ENCODE measurements around the gene AMN. TPM values are rescaled to one million over a fixed set of nuclear protein-coding genes. Genes with fewer than 3 reads are reported as not detected.

Gene AMN
- polyA plus RNA-seq, 3 donors = 0.09 TPM; not detected in 2

GRCh38 chr14:102951799-102952198 lies 29.3 kb downstream of the AMN start:
- Mint-ChIP-seq H3K27me3 (ENCODE audit: low read depth in 3 of 3) (no peaks in the 10 kb centered on the region), H3K36me3 (peaks cover 57 to 78% of the 10 kb centered on the region in 2 donors), H3K4me3 (no peak overlapping the region), H3K27ac (no peak overlapping the region), H3K9me3 (peaks cover 0 to 2% (median 0%) of the 10 kb centered on the region in 7 donors), H3K4me1 (peaks cover 13% of the 10 kb centered on the region)
- H3K9me3 ChIP-seq (replicated peaks in 1 of 2; ENCODE audit: control insufficient read depth in 1 of 2, insufficient read depth in 1 of 2, low read length in 2 of 2) = no peaks in the 10 kb centered on the region
- no peak for TF ChIP-seq CTCF (IDR thresholded peaks at IDR 0.05)
- WGBS (ENCODE audit: insufficient coverage) = 95% methylated on average over 4 of the region's 8 CpGs
- H3K27ac ChIP-seq (ENCODE audit: low read depth in 1 of 2, low read length in 2 of 2) = no peak overlapping the region
- H3K9ac ChIP-seq (ENCODE audit: insufficient read depth, low read length, poor library complexity, severe bottlenecking) = no peak overlapping the region
- DNase-seq = no peak
- intact Hi-C loops (cut with micrococcal nuclease) = no loop called here
- no peaks in the 10 kb centered on the region for H3K27me3 ChIP-seq (ENCODE audit: control insufficient read depth in 2 of 2, insufficient read depth in 2 of 2, low read length in 2 of 2)
- no peak overlapping the region for H3K4me3 ChIP-seq (replicated peaks in 1 of 3; ENCODE audit: low read depth in 2 of 3, low read length in 3 of 3)
- H3K4me1 ChIP-seq (ENCODE audit: control insufficient read depth in 1 of 2, insufficient read depth in 2 of 2, low read length in 2 of 2) = peaks cover 11 to 12% of the 10 kb centered on the region in 2 donors
- H3K79me2 ChIP-seq (ENCODE audit: insufficient read depth, low read length) = no peaks in the 10 kb centered on the region
- no peak overlapping the region for H3K4me2 ChIP-seq (replicated peaks; ENCODE audit: extremely low read depth, low read length, poor library complexity, severe bottlenecking)
- H2AFZ ChIP-seq (ENCODE audit: insufficient read depth, low read depth, low read length, poor library complexity, severe bottlenecking) = no peak overlapping the region
- H4K20me1 ChIP-seq (ENCODE audit: insufficient read depth, low read length) = no peaks in the 10 kb centered on the region
- H3K36me3 ChIP-seq (replicated peaks in 1 of 2; ENCODE audit: control insufficient read depth in 1 of 2, insufficient read depth in 2 of 2, low read length in 2 of 2) = peaks cover 10 to 61% of the 10 kb centered on the region in 2 donors

DNA sequence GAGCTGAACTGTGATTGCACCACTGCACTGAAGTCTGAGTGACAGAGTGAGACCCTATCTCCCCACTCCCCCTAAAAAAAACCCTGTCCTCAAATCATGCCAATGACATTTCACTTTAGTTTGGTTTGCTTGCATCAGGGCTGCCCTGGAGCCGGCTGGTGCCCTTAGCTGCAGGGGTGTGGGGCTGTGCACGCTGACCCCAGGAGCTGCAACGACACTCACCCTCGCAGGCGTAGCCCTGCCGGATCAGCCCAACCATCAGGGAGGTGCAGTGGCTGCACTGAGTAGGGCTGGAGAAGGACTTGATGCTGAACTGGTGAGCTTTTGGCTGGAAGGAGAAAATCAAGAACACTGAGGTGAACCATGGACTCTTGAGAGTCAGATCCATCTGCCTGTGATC lies 29.8 kb downstream of the AMN start:
- Histone ChIP-seq H3K9me3 (replicated peaks in 1 of 2; ENCODE audit: control insufficient read depth in 1 of 2, insufficient read depth in 1 of 2, low read length in 2 of 2) (no peaks in the 10 kb centered on the region), H3K27ac (ENCODE audit: low read depth in 1 of 2, low read length in 2 of 2) (no peak overlapping the region), H3K4me1 (ENCODE audit: control insufficient read depth in 1 of 2, insufficient read depth in 2 of 2, low read length in 2 of 2) (peaks cover 11 to 12% of the 10 kb centered on the region in 2 donors), H3K4me3 (replicated peaks in 1 of 3; ENCODE audit: low read depth in 2 of 3, low read length in 3 of 3) (no peak overlapping the region), H2AFZ (ENCODE audit: insufficient read depth, low read depth, low read length, poor library complexity, severe bottlenecking) (no peak overlapping the region), H3K4me2 (replicated peaks; ENCODE audit: extremely low read depth, low read length, poor library complexity, severe bottlenecking) (no peak overlapping the region), H4K20me1 (ENCODE audit: insufficient read depth, low read length) (no peaks in the 10 kb centered on the region), H3K27me3 (ENCODE audit: control insufficient read depth in 2 of 2, insufficient read depth in 2 of 2, low read length in 2 of 2) (no peaks in the 10 kb centered on the region), H3K36me3 (replicated peaks in 1 of 2; ENCODE audit: control insufficient read depth in 1 of 2, insufficient read depth in 2 of 2, low read length in 2 of 2) (peaks cover 11 to 60% of the 10 kb centered on the region in 2 donors), H3K9ac (ENCODE audit: insufficient read depth, low read length, poor library complexity, severe bottlenecking) (no peak overlapping the region), H3K79me2 (ENCODE audit: insufficient read depth, low read length) (no peaks in the 10 kb centered on the region)
- peaks cover 13% of the 10 kb centered on the region for H3K4me1 Mint-ChIP-seq
- intact Hi-C loops (cut with micrococcal nuclease) = no loop called here
- DNase-seq = no peak
- 98% methylated on average over 5 of the region's 6 CpGs for WGBS (ENCODE audit: insufficient coverage)
- peak overlapping the region in 1 of 2 donors; percentile 6 for H3K4me3 Mint-ChIP-seq
- H3K27me3 Mint-ChIP-seq (ENCODE audit: low read depth in 3 of 3) = no peaks in the 10 kb centered on the region
- H3K36me3 Mint-ChIP-seq = peaks cover 55 to 79% of the 10 kb centered on the region in 2 donors
- H3K9me3 Mint-ChIP-seq = peaks cover 0 to 2% (median 0%) of the 10 kb centered on the region in 7 donors
- no peak overlapping the region for H3K27ac Mint-ChIP-seq
- no peak for TF ChIP-seq CTCF (IDR thresholded peaks at IDR 0.05)

Measured in CD14-positive monocyte (primary cell).